Keratinocyte (primary cell): ENCODE measurements around the gene CCDC197. TPM values are rescaled to one million over a fixed set of nuclear protein-coding genes. Genes with fewer than 3 reads are reported as not detected.

ENCODE experiments used
- DNase-seq: peaks from one replicate; pipeline ENCODE4 v3.0.0-alpha.2; 2011; ENCODE audit warnings: low read depth, missing footprints, low spot score
- FAIRE-seq: peaks from 2 replicates; lab custom pipeline; 2011; peaks lifted over from hg19 to GRCh38; lab: Jason Lieb, UNC
- H2AFZ ChIP-seq: 2 replicates; pipeline ENCODE4 v1.6.0; 2012; ENCODE audit warnings: low read length, control low read depth, inconsistent platforms; ENCODE audit not compliant: control insufficient read depth
- H3K27ac ChIP-seq: 2 replicates; pipeline ENCODE4 v1.5.1; 2011; ENCODE audit warnings: low read length; ENCODE audit not compliant: control insufficient read depth, insufficient read depth
- H3K27me3 ChIP-seq: 3 replicates; pipeline ENCODE4 v1.6.0; 2011; ENCODE audit warnings: low read length; ENCODE audit not compliant: control insufficient read depth, insufficient read depth; ENCODE audit errors: extremely low read depth
- H3K36me3 ChIP-seq, 2 experiments: 2 replicates in 1 of 2; 3 replicates in 1 of 2; pipeline ENCODE4 v1.5.1; 2011; ENCODE audit warnings: low read length in 2 of 2, mild to moderate bottlenecking in 1 of 2; ENCODE audit not compliant: control insufficient read depth in 2 of 2, insufficient read depth in 2 of 2; ENCODE audit errors: extremely low read depth in 1 of 2
- H3K4me1 ChIP-seq: 3 replicates; pipeline ENCODE4 v1.5.1; 2011; ENCODE audit warnings: low read length; ENCODE audit not compliant: control insufficient read depth, insufficient read depth; ENCODE audit errors: extremely low read depth
- H3K4me2 ChIP-seq: 3 replicates; pipeline ENCODE4 v1.6.0; 2011; ENCODE audit warnings: low read depth, low read length; ENCODE audit not compliant: control insufficient read depth, insufficient read depth; ENCODE audit errors: extremely low read depth
- H3K4me3 ChIP-seq, 3 experiments: fragments of 200-600 bp in 1 of 3; sonication (generic) in 1 of 3; 2 replicates in 2 of 3; 3 replicates in 1 of 3; pipeline ENCODE4 v1.5.1; 2011 to 2016; ENCODE audit warnings: low read length in 3 of 3, mild to moderate bottlenecking in 3 of 3, control low read depth in 2 of 3, inconsistent platforms in 1 of 3, low read depth in 1 of 3, mixed read lengths in 1 of 3, mixed run types in 1 of 3, moderate library complexity in 1 of 3; ENCODE audit not compliant: control insufficient read depth in 2 of 3, insufficient read depth in 2 of 3; ENCODE audit errors: extremely low read depth in 1 of 3
- H3K79me2 ChIP-seq: 2 replicates; pipeline ENCODE4 v1.6.0; 2012; ENCODE audit warnings: low read length; ENCODE audit not compliant: control insufficient read depth, insufficient read depth
- H3K9ac ChIP-seq: 3 replicates; pipeline ENCODE4 v1.6.0; 2011; ENCODE audit warnings: low read length; ENCODE audit not compliant: control insufficient read depth, insufficient read depth; ENCODE audit errors: extremely low read depth
- H3K9me1 ChIP-seq: 3 replicates; pipeline ENCODE4 v1.6.0; 2011; ENCODE audit warnings: low read length; ENCODE audit not compliant: control insufficient read depth, insufficient read depth; ENCODE audit errors: extremely low read depth
- H3K9me3 ChIP-seq: 2 replicates; pipeline ENCODE4 v1.5.1; 2012; ENCODE audit warnings: low read depth, low read length; ENCODE audit not compliant: control insufficient read depth
- H4K20me1 ChIP-seq: 3 replicates; pipeline ENCODE4 v1.6.0; 2011; ENCODE audit warnings: low read length; ENCODE audit not compliant: control insufficient read depth, insufficient read depth; ENCODE audit errors: extremely low read depth
- EZH2 ChIP-seq: IDR thresholded peaks from one replicate; pipeline ENCODE4 v1.6.1; 2012; ENCODE audit warnings: inconsistent platforms, mild to moderate bottlenecking, low read length, moderate library complexity
- dilution Hi-C: fragments of 300-500 bp; cut with MboI; formaldehyde crosslinking; loops from one replicate; pipeline ENCODE4 v1.7.0; 2020; ENCODE audit warnings: low sequenced_read_pairs; ENCODE audit not compliant: extremely low pct_ligation_motif_present
- polyA plus RNA-seq, 5 experiments: library from polyadenylated mRNA; depleted of rRNA in 3 of 5; stranded (reverse) in 3 of 5; stranded (forward) in 1 of 5; unstranded in 1 of 5; fragments of >200 nt; gene quantifications; 1 replicate in 1 of 5; 2 replicates in 3 of 5; 3 replicates in 1 of 5; pipeline versions ENCODE4 v1.2.1 to v1.2.3, GENCODE V29; 2011 to 2012; ENCODE audit warnings: missing spikeins in 2 of 5, low read depth in 1 of 5, low replicate concordance in 1 of 5
- TF ChIP-seq, protein P1 (sequence below), 3 experiments: IDR thresholded peaks in 1 of 3; conservative IDR thresholded peaks in 1 of 3; optimal IDR thresholded peaks in 1 of 3; 2 replicates in 2 of 3; 3 replicates in 1 of 3; pipeline versions ENCODE3 to v1.5.1; 2011; ENCODE audit warnings: low read length in 3 of 3, mild to moderate bottlenecking in 3 of 3, moderate library complexity in 2 of 3, control low read depth in 1 of 3, inconsistent platforms in 1 of 3; ENCODE audit not compliant: insufficient read depth in 2 of 3; ENCODE audit errors: extremely low read depth in 1 of 3

Gene CCDC197
- polyA plus RNA-seq, 1 donor (not counting 4 experiments of a cell fraction or from before 2014, with no cell fraction given) = not detected

GRCh38 chr14:94038510-94038909 is 41.4 kb downstream of the CCDC197 start:
- Histone ChIP-seq H3K9me3 (no peaks in the 10 kb centered on the region), H3K27ac (no peak overlapping the region), H3K9me1 (no peaks in the 10 kb centered on the region), H3K9ac (no peak overlapping the region), H2AFZ (no peak overlapping the region), H3K4me3 (no peak overlapping the region), H4K20me1 (no peaks in the 10 kb centered on the region), H3K36me3 (peaks cover 0 to 12% of the 10 kb centered on the region in 2 experiments), H3K79me2 (no peaks in the 10 kb centered on the region), H3K4me1 (no peaks in the 10 kb centered on the region), H3K27me3 (no peaks in the 10 kb centered on the region), H3K4me2 (no peak overlapping the region)
- dilution Hi-C loops = no loop called here
- TF ChIP-seq, protein P1, sequence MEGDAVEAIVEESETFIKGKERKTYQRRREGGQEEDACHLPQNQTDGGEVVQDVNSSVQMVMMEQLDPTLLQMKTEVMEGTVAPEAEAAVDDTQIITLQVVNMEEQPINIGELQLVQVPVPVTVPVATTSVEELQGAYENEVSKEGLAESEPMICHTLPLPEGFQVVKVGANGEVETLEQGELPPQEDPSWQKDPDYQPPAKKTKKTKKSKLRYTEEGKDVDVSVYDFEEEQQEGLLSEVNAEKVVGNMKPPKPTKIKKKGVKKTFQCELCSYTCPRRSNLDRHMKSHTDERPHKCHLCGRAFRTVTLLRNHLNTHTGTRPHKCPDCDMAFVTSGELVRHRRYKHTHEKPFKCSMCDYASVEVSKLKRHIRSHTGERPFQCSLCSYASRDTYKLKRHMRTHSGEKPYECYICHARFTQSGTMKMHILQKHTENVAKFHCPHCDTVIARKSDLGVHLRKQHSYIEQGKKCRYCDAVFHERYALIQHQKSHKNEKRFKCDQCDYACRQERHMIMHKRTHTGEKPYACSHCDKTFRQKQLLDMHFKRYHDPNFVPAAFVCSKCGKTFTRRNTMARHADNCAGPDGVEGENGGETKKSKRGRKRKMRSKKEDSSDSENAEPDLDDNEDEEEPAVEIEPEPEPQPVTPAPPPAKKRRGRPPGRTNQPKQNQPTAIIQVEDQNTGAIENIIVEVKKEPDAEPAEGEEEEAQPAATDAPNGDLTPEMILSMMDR (optimal IDR thresholded peaks at IDR 0.05 in 1 of 3, IDR thresholded peaks at IDR 0.05 in 1 of 3, conservative IDR thresholded peaks at IDR 0.05 in 1 of 3; ENCODE audit: extremely low read depth in 1 of 3, insufficient read depth in 2 of 3, low read length in 3 of 3) = no peak
- no peak for TF ChIP-seq EZH2
- no peak for DNase-seq
- FAIRE-seq = no peak

- Histone ChIP-seq H3K79me2 (no peaks in the 10 kb centered on the region), H3K27me3 (no peaks in the 10 kb centered on the region), H4K20me1 (no peaks in the 10 kb centered on the region), H3K4me1 (no peaks in the 10 kb centered on the region), H3K36me3 (peaks cover 0 to 14% of the 10 kb centered on the region in 2 experiments), H3K27ac (no peak overlapping the region), H3K9me1 (no peaks in the 10 kb centered on the region), H3K4me3 (no peak overlapping the region), H2AFZ (no peak overlapping the region), H3K9me3 (no peaks in the 10 kb centered on the region), H3K9ac (no peak overlapping the region), H3K4me2 (no peak overlapping the region)
- FAIRE-seq = no peak
- dilution Hi-C loops = no loop called here
- TF ChIP-seq EZH2 = no peak
- TF ChIP-seq, protein P1 (optimal IDR thresholded peaks at IDR 0.05 in 1 of 3, IDR thresholded peaks at IDR 0.05 in 1 of 3, conservative IDR thresholded peaks at IDR 0.05 in 1 of 3; ENCODE audit: extremely low read depth in 1 of 3, insufficient read depth in 2 of 3, low read length in 3 of 3) = no peak
- no peak for DNase-seq
Measured at GRCh38 chr14:94038921-94039629, 42.0 kb downstream of the CCDC197 start.
